Kidney epithelial cell (primary cell): ENCODE results near the gene ZC2HC1C. TPM values are rescaled to one million over a fixed set of nuclear protein-coding genes. Genes with fewer than 3 reads are reported as not detected.

ENCODE experiments used
- DNase-seq: peaks from one replicate; pipeline ENCODE4 v3.0.0-alpha.2; 2010; ENCODE audit warnings: low read depth
- H3K27me3 ChIP-seq: 2 replicates; pipeline ENCODE4 v1.6.0; 2011; ENCODE audit warnings: low read length; ENCODE audit not compliant: control insufficient read depth, insufficient read depth
- H3K36me3 ChIP-seq: 2 replicates; pipeline ENCODE4 v1.5.1; 2011; ENCODE audit warnings: low read length; ENCODE audit not compliant: control insufficient read depth, insufficient read depth
- H3K4me3 ChIP-seq: 2 replicates; pipeline ENCODE4 v1.5.1; 2011; ENCODE audit warnings: low read depth, mild to moderate bottlenecking, control low read depth, low read length
- total RNA-seq: library from RNA; depleted of rRNA; stranded (reverse); fragments of >200 nt; gene quantifications from 2 replicates; pipeline ENCODE4 v1.2.3, GENCODE V29; 2015
- TF ChIP-seq, protein P1 (sequence below): IDR thresholded peaks from 2 replicates; pipeline ENCODE4 v1.5.1; 2011; ENCODE audit warnings: mild to moderate bottlenecking, moderate library complexity, low read length, control low read depth, inconsistent platforms; ENCODE audit not compliant: insufficient read depth, poor library complexity, severe bottlenecking

ZC2HC1C gene
- total RNA-seq, 1 donor from 2014 or later: 9.2 TPM

DNA sequence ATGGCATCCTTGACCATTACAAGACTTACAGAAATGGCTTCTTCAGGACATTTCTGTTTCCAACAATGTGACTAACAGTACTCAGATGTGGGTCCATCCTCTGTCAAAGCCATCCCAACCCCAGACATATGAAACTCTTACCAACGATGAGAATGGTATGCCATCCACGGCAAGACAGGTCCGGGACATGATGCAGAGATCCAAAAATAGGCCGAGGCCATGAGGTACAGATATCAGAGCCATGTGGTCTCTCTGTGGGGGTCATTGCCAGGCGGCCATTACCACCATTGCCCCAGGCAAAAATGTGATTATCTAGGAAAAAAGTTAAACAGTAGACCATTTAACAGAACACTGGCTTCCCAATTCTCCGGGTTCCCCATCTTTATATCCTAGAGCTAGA is 27.5 kb downstream of the ZC2HC1C start:
- H3K27me3 ChIP-seq: no peaks in the 10 kb centered on the region
- TF ChIP-seq, protein P1, sequence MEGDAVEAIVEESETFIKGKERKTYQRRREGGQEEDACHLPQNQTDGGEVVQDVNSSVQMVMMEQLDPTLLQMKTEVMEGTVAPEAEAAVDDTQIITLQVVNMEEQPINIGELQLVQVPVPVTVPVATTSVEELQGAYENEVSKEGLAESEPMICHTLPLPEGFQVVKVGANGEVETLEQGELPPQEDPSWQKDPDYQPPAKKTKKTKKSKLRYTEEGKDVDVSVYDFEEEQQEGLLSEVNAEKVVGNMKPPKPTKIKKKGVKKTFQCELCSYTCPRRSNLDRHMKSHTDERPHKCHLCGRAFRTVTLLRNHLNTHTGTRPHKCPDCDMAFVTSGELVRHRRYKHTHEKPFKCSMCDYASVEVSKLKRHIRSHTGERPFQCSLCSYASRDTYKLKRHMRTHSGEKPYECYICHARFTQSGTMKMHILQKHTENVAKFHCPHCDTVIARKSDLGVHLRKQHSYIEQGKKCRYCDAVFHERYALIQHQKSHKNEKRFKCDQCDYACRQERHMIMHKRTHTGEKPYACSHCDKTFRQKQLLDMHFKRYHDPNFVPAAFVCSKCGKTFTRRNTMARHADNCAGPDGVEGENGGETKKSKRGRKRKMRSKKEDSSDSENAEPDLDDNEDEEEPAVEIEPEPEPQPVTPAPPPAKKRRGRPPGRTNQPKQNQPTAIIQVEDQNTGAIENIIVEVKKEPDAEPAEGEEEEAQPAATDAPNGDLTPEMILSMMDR: no peak
- DNase-seq: no peak
- no peak overlapping the region for H3K4me3 ChIP-seq
- H3K36me3 ChIP-seq: no peaks in the 10 kb centered on the region

GRCh38 chr14:75098212-75098611 is 28.8 kb downstream of the ZC2HC1C start:
- H3K4me3 ChIP-seq: no peak overlapping the region
- H3K27me3 ChIP-seq: no peaks in the 10 kb centered on the region
- no peaks in the 10 kb centered on the region for H3K36me3 ChIP-seq
- TF ChIP-seq, protein P1: no peak
- DNase-seq: no peak

DNA sequence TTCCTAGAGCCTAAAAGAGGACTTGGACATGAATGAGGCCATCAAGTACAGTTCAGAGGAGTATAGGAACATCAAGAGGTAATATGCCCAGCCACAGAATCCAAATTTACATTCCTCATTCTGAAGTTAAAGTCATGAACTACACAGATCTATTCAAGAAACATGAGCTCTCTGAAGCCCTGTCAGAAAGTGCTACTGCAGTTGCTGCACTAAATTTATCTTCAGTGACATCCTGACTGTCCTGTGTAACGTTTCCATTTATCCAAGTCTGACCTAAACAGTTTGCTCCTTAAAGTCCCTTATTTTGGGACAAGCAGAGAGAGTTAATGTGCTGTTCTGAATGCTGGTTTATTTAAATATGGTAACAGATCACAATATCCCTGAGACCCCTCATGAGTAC is 29.2 kb downstream of the ZC2HC1C start:
- H3K27me3 ChIP-seq: no peaks in the 10 kb centered on the region
- no peak for DNase-seq
- H3K36me3 ChIP-seq: no peaks in the 10 kb centered on the region
- TF ChIP-seq, protein P1: no peak
- no peak overlapping the region for H3K4me3 ChIP-seq

DNA sequence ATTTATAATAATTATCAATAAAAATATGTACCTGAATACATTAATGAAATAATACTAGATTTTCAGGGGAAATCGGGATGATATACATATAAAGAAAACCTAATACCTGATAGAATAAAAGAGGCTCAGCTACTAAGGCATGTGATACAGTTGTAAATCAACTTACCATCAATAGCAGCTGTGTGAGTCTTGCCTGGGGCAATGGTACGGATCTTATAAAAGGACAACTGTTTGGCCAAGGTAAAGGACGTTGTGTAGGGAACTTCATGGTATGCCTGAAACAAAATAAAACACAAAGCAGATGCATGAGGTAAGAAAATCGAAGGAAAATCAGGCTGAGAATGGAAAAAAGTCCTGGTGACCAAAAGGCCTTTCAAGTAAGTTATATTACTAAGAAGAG is 32.0 kb downstream of the ZC2HC1C start:
- Histone ChIP-seq H3K36me3 (no peaks in the 10 kb centered on the region), H3K27me3 (no peaks in the 10 kb centered on the region), H3K4me3 (no peak overlapping the region)
- TF ChIP-seq, protein P1: no peak
- DNase-seq: no peak

- H3K36me3 ChIP-seq: no peaks in the 10 kb centered on the region
These were observed 37.7 kb downstream of the ZC2HC1C start for GRCh38 chr14:75107186-75107585.

DNA sequence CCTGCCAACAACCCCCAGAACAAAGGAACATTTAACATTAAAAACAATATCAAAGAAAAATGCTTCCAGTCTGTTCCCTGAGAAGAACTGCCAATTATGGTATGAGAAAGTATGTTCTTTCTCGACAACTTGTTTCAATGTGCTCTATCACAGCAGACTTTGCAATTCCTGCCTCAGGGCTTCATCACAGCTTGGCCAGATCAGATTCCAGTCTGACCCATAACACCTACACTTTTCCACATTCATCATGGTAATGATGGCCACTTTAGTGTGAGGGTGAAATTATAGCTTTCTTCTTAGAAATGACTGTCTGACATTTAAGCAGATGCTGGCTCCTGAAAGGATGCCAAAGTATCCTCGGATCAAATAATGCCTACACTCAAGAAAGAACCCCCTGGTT is 40.4 kb downstream of the ZC2HC1C start:
- Histone ChIP-seq H3K36me3 (no peaks in the 10 kb centered on the region), H3K27me3 (no peaks in the 10 kb centered on the region), H3K4me3 (no peak overlapping the region)
- DNase-seq: no peak
- TF ChIP-seq, protein P1: no peak

More at GRCh38 chr14:75107186-75107585, 37.7 kb downstream of the ZC2HC1C start:
- DNase-seq: no peak
- Histone ChIP-seq H3K4me3 (no peak overlapping the region), H3K27me3 (no peaks in the 10 kb centered on the region)
- TF ChIP-seq, protein P1: no peak
